ENCODE data around the gene FGG. TPM values are rescaled to one million over a fixed set of nuclear protein-coding genes. Genes with fewer than 3 reads are reported as not detected.

Gene FGG
- total and polyA plus RNA-seq, 2 experiments from 2014 or later = 1,415 to 1,531 TPM

DNA sequence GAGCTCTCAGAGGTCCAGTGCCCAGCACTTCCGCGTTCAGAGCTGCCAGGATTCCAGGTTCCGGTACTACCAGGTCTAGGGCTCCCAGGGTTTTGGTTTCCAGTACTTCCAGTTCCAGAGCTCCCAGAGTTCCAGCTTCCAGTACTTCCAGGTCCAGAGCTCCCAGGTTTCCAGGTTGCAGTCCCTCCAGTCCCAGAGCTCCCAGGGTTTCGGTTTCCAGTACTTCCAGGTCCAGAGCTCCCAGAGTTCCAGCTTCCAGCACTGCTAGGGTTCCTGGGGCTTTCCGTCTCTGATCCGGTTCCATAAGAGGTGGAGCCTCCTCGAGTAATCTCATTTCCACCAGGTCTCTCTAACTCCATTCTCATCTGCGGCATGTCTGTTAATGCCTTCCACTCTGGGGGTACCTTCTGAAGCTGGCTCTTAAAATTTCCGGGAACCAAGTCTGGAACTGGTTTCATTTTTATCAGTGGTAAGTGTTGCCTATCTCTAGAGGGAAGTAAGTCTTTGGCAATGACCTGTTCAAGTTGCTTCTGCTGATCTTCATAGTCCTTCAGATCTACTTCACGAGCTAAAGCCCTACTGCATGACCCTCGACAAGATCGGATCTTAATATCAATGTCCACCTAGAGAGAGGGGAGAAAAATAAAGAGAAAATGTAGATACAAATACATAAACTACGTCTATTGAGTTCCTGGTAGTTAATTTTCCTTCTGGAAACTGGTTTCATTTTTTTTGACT, 26.0 kb downstream of the FGG start:
- H4K20me1 ChIP-seq (ENCODE audit: insufficient read depth, poor library complexity, severe bottlenecking) = no peaks in the 10 kb centered on the region
- H3K36me3 ChIP-seq (replicated peaks; ENCODE audit: insufficient read depth, low read depth) = no peaks in the 10 kb centered on the region
- no peaks in the 10 kb centered on the region for H3K9me2 ChIP-seq (replicated peaks; ENCODE audit: insufficient read depth)
- H2AFZ ChIP-seq = no peak overlapping the region
- no peaks in the 10 kb centered on the region for H3K27me3 ChIP-seq
- no peaks in the 10 kb centered on the region for H3K9me3 ChIP-seq (ENCODE audit: low read depth)
- no peak overlapping the region for H3K27ac ChIP-seq
- H3K4me3 ChIP-seq = no peak overlapping the region
- no peak for TF ChIP-seq EZH2 (IDR thresholded peaks at IDR 0.05; ENCODE audit: borderline replicate concordance)
- no peak for TF ChIP-seq EZH2phosphoT487 (IDR thresholded peaks at IDR 0.05; ENCODE audit: low read depth, severe bottlenecking, unreplicated experiment)
- TF ChIP-seq, protein P1, sequence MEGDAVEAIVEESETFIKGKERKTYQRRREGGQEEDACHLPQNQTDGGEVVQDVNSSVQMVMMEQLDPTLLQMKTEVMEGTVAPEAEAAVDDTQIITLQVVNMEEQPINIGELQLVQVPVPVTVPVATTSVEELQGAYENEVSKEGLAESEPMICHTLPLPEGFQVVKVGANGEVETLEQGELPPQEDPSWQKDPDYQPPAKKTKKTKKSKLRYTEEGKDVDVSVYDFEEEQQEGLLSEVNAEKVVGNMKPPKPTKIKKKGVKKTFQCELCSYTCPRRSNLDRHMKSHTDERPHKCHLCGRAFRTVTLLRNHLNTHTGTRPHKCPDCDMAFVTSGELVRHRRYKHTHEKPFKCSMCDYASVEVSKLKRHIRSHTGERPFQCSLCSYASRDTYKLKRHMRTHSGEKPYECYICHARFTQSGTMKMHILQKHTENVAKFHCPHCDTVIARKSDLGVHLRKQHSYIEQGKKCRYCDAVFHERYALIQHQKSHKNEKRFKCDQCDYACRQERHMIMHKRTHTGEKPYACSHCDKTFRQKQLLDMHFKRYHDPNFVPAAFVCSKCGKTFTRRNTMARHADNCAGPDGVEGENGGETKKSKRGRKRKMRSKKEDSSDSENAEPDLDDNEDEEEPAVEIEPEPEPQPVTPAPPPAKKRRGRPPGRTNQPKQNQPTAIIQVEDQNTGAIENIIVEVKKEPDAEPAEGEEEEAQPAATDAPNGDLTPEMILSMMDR (IDR thresholded peaks at IDR 0.05; ENCODE audit: poor library complexity) = no peak
- DNase-seq (ENCODE audit: low spot score) = no peak
- H3K4me1 ChIP-seq (ENCODE audit: insufficient read depth) = peaks cover 7% of the 10 kb centered on the region
- H3K79me2 ChIP-seq = no peaks in the 10 kb centered on the region
- 93% methylated on average over 13 of the region's 13 CpGs for WGBS (ENCODE audit: low lambda C conversion rate, missing lambda C conversion rate)
- H3K4me2 ChIP-seq = no peak overlapping the region

DNA sequence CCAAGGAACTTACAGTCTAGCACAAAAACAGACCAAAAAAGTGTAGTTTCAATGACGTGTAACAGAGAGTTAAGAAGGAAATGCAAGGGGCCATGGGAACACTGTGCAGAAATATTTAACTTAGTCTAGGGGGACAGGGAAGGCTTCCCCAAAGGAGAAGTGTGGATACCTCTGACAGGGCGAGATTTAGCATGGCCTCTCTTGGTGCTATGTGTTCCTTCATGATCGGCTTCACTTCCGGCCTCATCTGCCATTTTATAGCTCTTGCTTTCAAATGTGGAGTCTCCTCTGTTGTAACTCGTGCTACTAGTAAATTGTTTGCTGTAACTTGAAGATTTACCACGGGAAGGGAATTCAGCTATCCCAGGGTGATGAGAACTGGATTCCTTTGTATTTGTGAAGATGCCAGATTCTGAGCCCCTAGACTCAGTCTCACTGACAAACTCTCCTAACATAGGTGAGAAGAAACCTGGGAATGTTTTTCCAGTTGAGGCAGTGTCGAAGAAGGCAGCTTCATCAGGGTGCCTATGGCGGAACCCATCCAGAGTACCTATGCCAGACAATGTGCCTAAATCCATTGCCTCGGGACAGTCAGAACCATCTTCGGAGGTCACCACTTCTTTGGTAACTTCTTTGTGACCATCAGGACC, 27.0 kb downstream of the FGG start:
- H3K4me3 ChIP-seq = no peak overlapping the region
- no peak for TF ChIP-seq EZH2 (IDR thresholded peaks at IDR 0.05; ENCODE audit: borderline replicate concordance)
- TF ChIP-seq, protein P1 (IDR thresholded peaks at IDR 0.05; ENCODE audit: poor library complexity) = no peak
- TF ChIP-seq EZH2phosphoT487 (IDR thresholded peaks at IDR 0.05; ENCODE audit: low read depth, severe bottlenecking, unreplicated experiment) = no peak
- no peaks in the 10 kb centered on the region for H4K20me1 ChIP-seq (ENCODE audit: insufficient read depth, poor library complexity, severe bottlenecking)
- 88% methylated on average over 10 of the region's 10 CpGs for WGBS (ENCODE audit: low lambda C conversion rate, missing lambda C conversion rate)
- no peak overlapping the region for H3K27ac ChIP-seq
- no peaks in the 10 kb centered on the region for H3K9me2 ChIP-seq (replicated peaks; ENCODE audit: insufficient read depth)
- no peaks in the 10 kb centered on the region for H3K4me1 ChIP-seq (ENCODE audit: insufficient read depth)
- H3K4me2 ChIP-seq = no peak overlapping the region
- no peaks in the 10 kb centered on the region for H3K79me2 ChIP-seq
- no peak for DNase-seq (ENCODE audit: low spot score)
- H2AFZ ChIP-seq = no peak overlapping the region
- H3K36me3 ChIP-seq (replicated peaks; ENCODE audit: insufficient read depth, low read depth) = no peaks in the 10 kb centered on the region
- H3K9me3 ChIP-seq (ENCODE audit: low read depth) = no peaks in the 10 kb centered on the region
- no peaks in the 10 kb centered on the region for H3K27me3 ChIP-seq

DNA sequence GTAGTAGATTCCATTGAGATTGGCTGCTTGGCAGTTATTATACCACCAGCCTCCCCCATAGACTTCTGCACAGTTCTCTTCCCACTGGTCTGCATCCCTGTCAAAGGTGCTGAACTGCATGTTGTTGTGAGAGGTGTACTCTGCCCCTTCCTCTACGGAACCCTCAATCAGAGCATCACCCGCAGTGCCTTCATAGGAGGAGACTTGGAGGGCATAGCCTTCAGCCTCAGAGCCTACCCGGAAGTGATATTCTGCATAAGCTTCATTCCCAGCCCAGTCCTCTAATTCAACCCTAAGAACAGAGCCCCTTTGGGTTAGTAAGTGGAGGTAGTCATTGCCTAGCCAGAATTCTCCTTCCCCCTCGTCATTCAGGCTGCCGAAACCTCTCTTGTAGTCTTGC, 28.2 kb downstream of the FGG start:
- no peaks in the 10 kb centered on the region for H4K20me1 ChIP-seq (ENCODE audit: insufficient read depth, poor library complexity, severe bottlenecking)
- H3K9me2 ChIP-seq (replicated peaks; ENCODE audit: insufficient read depth) = no peaks in the 10 kb centered on the region
- H2AFZ ChIP-seq = no peak overlapping the region
- H3K27ac ChIP-seq = no peak overlapping the region
- H3K79me2 ChIP-seq = no peaks in the 10 kb centered on the region
- TF ChIP-seq EZH2 (IDR thresholded peaks at IDR 0.05; ENCODE audit: borderline replicate concordance) (no peak), EZH2phosphoT487 (IDR thresholded peaks at IDR 0.05; ENCODE audit: low read depth, severe bottlenecking, unreplicated experiment) (no peak)
- TF ChIP-seq, protein P1 (IDR thresholded peaks at IDR 0.05; ENCODE audit: poor library complexity) = no peak
- H3K4me3 ChIP-seq = no peak overlapping the region
- no peaks in the 10 kb centered on the region for H3K36me3 ChIP-seq (replicated peaks; ENCODE audit: insufficient read depth, low read depth)
- no peaks in the 10 kb centered on the region for H3K4me1 ChIP-seq (ENCODE audit: insufficient read depth)
- H3K4me2 ChIP-seq = no peak overlapping the region
- H3K9me3 ChIP-seq (ENCODE audit: low read depth) = no peaks in the 10 kb centered on the region
- 87% methylated on average over 5 of the region's 5 CpGs for WGBS (ENCODE audit: low lambda C conversion rate, missing lambda C conversion rate)
- DNase-seq (ENCODE audit: low spot score) = no peak
- no peaks in the 10 kb centered on the region for H3K27me3 ChIP-seq
